ENCODE data around the gene RFX3. TPM values are rescaled to one million over a fixed set of nuclear protein-coding genes. Genes with fewer than 3 reads are reported as not detected.

The RFX3 gene
- total and polyA plus RNA-seq, 2 experiments from 2014 or later, result 5.8 to 7.9 TPM

- TF ChIP-seq, protein P1, sequence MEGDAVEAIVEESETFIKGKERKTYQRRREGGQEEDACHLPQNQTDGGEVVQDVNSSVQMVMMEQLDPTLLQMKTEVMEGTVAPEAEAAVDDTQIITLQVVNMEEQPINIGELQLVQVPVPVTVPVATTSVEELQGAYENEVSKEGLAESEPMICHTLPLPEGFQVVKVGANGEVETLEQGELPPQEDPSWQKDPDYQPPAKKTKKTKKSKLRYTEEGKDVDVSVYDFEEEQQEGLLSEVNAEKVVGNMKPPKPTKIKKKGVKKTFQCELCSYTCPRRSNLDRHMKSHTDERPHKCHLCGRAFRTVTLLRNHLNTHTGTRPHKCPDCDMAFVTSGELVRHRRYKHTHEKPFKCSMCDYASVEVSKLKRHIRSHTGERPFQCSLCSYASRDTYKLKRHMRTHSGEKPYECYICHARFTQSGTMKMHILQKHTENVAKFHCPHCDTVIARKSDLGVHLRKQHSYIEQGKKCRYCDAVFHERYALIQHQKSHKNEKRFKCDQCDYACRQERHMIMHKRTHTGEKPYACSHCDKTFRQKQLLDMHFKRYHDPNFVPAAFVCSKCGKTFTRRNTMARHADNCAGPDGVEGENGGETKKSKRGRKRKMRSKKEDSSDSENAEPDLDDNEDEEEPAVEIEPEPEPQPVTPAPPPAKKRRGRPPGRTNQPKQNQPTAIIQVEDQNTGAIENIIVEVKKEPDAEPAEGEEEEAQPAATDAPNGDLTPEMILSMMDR (IDR thresholded peaks at IDR 0.05; ENCODE audit: poor library complexity), result no peak
- TF ChIP-seq EZH2phosphoT487 (IDR thresholded peaks at IDR 0.05; ENCODE audit: low read depth, severe bottlenecking, unreplicated experiment) (no peak), EZH2 (IDR thresholded peaks at IDR 0.05; ENCODE audit: borderline replicate concordance) (no peak)
- H3K4me3 ChIP-seq, result no peak overlapping the region
- H4K20me1 ChIP-seq (ENCODE audit: insufficient read depth, poor library complexity, severe bottlenecking), result no peaks in the 10 kb centered on the region
- WGBS (ENCODE audit: low lambda C conversion rate, missing lambda C conversion rate), result 89% methylated on average over 4 of the region's 4 CpGs
- H3K36me3 ChIP-seq (replicated peaks; ENCODE audit: insufficient read depth, low read depth), result no peaks in the 10 kb centered on the region
- H3K27me3 ChIP-seq, result no peaks in the 10 kb centered on the region
- H3K79me2 ChIP-seq, result no peaks in the 10 kb centered on the region
- DNase-seq (ENCODE audit: low spot score), result no peak
- no peaks in the 10 kb centered on the region for H3K9me2 ChIP-seq (replicated peaks; ENCODE audit: insufficient read depth)
- no peak overlapping the region for H2AFZ ChIP-seq
- no peak overlapping the region for H3K27ac ChIP-seq
- H3K4me1 ChIP-seq (ENCODE audit: insufficient read depth), result no peaks in the 10 kb centered on the region
- H3K9me3 ChIP-seq (ENCODE audit: low read depth), result no peaks in the 10 kb centered on the region
- H3K4me2 ChIP-seq, result no peak overlapping the region
Measured at GRCh38 chr9:3200331-3200774, 325.4 kb downstream of the RFX3 start.

DNA sequence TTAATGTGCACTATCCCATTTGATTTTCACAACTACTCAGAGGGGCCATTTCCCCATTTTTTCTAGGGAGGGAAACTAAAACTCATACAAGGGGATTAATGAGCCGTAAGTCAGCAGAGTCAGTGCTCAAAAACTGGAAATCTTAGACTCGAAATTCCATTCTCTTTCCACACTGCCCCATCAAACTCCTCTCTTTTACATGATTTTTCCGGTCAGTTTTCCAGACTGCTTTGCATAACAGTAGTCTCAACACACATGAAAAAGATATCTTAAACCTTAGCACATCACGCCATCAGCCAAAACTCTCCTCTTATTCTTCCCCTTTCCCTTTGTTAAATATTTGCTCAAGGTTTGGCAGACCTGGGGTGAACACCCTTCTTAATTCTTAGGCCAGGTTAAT is 332.0 kb downstream of the RFX3 start:
- Histone ChIP-seq H3K4me1 (ENCODE audit: insufficient read depth) (no peaks in the 10 kb centered on the region), H3K79me2 (no peaks in the 10 kb centered on the region), H3K9me2 (replicated peaks; ENCODE audit: insufficient read depth) (no peaks in the 10 kb centered on the region), H3K27ac (no peak overlapping the region), H4K20me1 (ENCODE audit: insufficient read depth, poor library complexity, severe bottlenecking) (no peaks in the 10 kb centered on the region), H3K4me3 (no peak overlapping the region), H3K36me3 (replicated peaks; ENCODE audit: insufficient read depth, low read depth) (no peaks in the 10 kb centered on the region), H3K27me3 (no peaks in the 10 kb centered on the region), H3K4me2 (no peak overlapping the region), H3K9me3 (ENCODE audit: low read depth) (no peaks in the 10 kb centered on the region), H2AFZ (no peak overlapping the region)
- no peak for DNase-seq (ENCODE audit: low spot score)
- TF ChIP-seq EZH2 (IDR thresholded peaks at IDR 0.05; ENCODE audit: borderline replicate concordance) (no peak), EZH2phosphoT487 (IDR thresholded peaks at IDR 0.05; ENCODE audit: low read depth, severe bottlenecking, unreplicated experiment) (no peak)
- TF ChIP-seq, protein P1 (IDR thresholded peaks at IDR 0.05; ENCODE audit: poor library complexity), result no peak
- 81% methylated on average over 4 of the region's 4 CpGs for WGBS (ENCODE audit: low lambda C conversion rate, missing lambda C conversion rate)

- TF ChIP-seq, protein P1 (IDR thresholded peaks at IDR 0.05; ENCODE audit: poor library complexity), result no peak
- TF ChIP-seq EZH2 (IDR thresholded peaks at IDR 0.05; ENCODE audit: borderline replicate concordance), result no peak
- TF ChIP-seq EZH2phosphoT487 (IDR thresholded peaks at IDR 0.05; ENCODE audit: low read depth, severe bottlenecking, unreplicated experiment), result no peak
- 71% methylated on average over 5 of the region's 5 CpGs for WGBS (ENCODE audit: low lambda C conversion rate, missing lambda C conversion rate)
- H3K27me3 ChIP-seq, result peaks cover 2% of the 10 kb centered on the region
Measured at GRCh38 chr9:3191715-3192114, 334.1 kb downstream of the RFX3 start.

More at GRCh38 chr9:3191715-3192114, 334.1 kb downstream of the RFX3 start:
- no peaks in the 10 kb centered on the region for H3K9me3 ChIP-seq (ENCODE audit: low read depth)
- H4K20me1 ChIP-seq (ENCODE audit: insufficient read depth, poor library complexity, severe bottlenecking), result no peaks in the 10 kb centered on the region
- no peak for DNase-seq (ENCODE audit: low spot score)
- no peak overlapping the region for H2AFZ ChIP-seq
- H3K27ac ChIP-seq, result no peak overlapping the region
- H3K4me2 ChIP-seq, result no peak overlapping the region
- no peaks in the 10 kb centered on the region for H3K36me3 ChIP-seq (replicated peaks; ENCODE audit: insufficient read depth, low read depth)
- no peak overlapping the region for H3K4me3 ChIP-seq
- no peaks in the 10 kb centered on the region for H3K79me2 ChIP-seq
- H3K9me2 ChIP-seq (replicated peaks; ENCODE audit: insufficient read depth), result no peaks in the 10 kb centered on the region
- no peaks in the 10 kb centered on the region for H3K4me1 ChIP-seq (ENCODE audit: insufficient read depth)
